HEK293T (cell line): Measurements from ENCODE around the gene PHF20.

Experiments used
- CTCF ChIA-PET: fragments of 350-600 bp; formaldehyde crosslinking; extraction: SDS; loops from one replicate; lab custom pipeline; 2021; ENCODE audit warnings: antibody characterized with exemption, inconsistent platforms; lab: Yijun Ruan, JAX
- POLR2A ChIA-PET: fragments of 350-600 bp; formaldehyde crosslinking; extraction: SDS; loops from one replicate; lab custom pipeline; 2020; ENCODE audit warnings: antibody characterized with exemption, inconsistent platforms; lab: Yijun Ruan, JAX
- DNase-seq: peaks from one replicate; pipeline ENCODE4 v3.0.0; 2012; ENCODE audit warnings: mixed read lengths; ENCODE audit errors: extremely low spot score
- ARNT ChIP-seq: fragments of 450-650 bp; IDR thresholded peaks from 2 replicates; pipeline ENCODE4 v1.6.1; 2017; ENCODE audit warnings: mild to moderate bottlenecking
- BHLHE40 ChIP-seq: fragments of 450-650 bp; IDR thresholded peaks from 2 replicates; pipeline ENCODE4 v1.6.1; 2016; ENCODE audit warnings: mild to moderate bottlenecking, moderate library complexity, borderline replicate concordance
- CTBP1 ChIP-seq: fragments of 450-650 bp; IDR thresholded peaks from 2 replicates; pipeline ENCODE4 v1.6.1; 2016; ENCODE audit warnings: borderline replicate concordance
- ELF4 ChIP-seq: fragments of 450-650 bp; IDR thresholded peaks from 2 replicates; pipeline ENCODE4 v1.6.1; 2017; ENCODE audit warnings: antibody characterized with exemption
- FOXA1 ChIP-seq: fragments of 450-650 bp; IDR thresholded peaks from 2 replicates; pipeline ENCODE4 v1.6.1; 2016; ENCODE audit warnings: mild to moderate bottlenecking
- FOXK2 ChIP-seq: fragments of 450-650 bp; IDR thresholded peaks from 2 replicates; pipeline ENCODE4 v1.6.1; 2016; ENCODE audit warnings: mild to moderate bottlenecking
- FOXM1 ChIP-seq: fragments of 450-650 bp; IDR thresholded peaks from 2 replicates; pipeline ENCODE4 v1.6.1; 2017; ENCODE audit warnings: mild to moderate bottlenecking, borderline replicate concordance
- HDGF ChIP-seq: fragments of 450-650 bp; IDR thresholded peaks from 2 replicates; pipeline ENCODE4 v1.6.1; 2017; ENCODE audit warnings: antibody characterized with exemption, borderline replicate concordance
- L3MBTL2 ChIP-seq: fragments of 450-650 bp; conservative IDR thresholded peaks from 2 replicates; pipeline ENCODE4 v1.6.1; 2016; ENCODE audit warnings: mild to moderate bottlenecking
- LEF1 ChIP-seq: fragments of 450-650 bp; IDR thresholded peaks from 2 replicates; pipeline ENCODE4 v1.6.1; 2017; ENCODE audit warnings: mild to moderate bottlenecking, borderline replicate concordance
- NFRKB ChIP-seq: fragments of 450-650 bp; IDR thresholded peaks from 2 replicates; pipeline ENCODE4 v1.6.1; 2016; ENCODE audit warnings: mild to moderate bottlenecking, moderate library complexity
- PKNOX1 ChIP-seq: fragments of 450-650 bp; IDR thresholded peaks from 2 replicates; pipeline ENCODE4 v1.6.1; 2016
- SUZ12 ChIP-seq: fragments of 450-650 bp; IDR thresholded peaks from 2 replicates; pipeline ENCODE4 v1.6.1; 2016; ENCODE audit warnings: mild to moderate bottlenecking
- TARDBP ChIP-seq: fragments of 450-650 bp; IDR thresholded peaks from 2 replicates; pipeline ENCODE4 v1.6.1; 2016
- ZNF384 ChIP-seq: fragments of 450-650 bp; IDR thresholded peaks from 2 replicates; pipeline ENCODE4 v1.6.1; 2016

The PHF20 gene

GRCh38 chr20:35729283-35729807 is 42.5 kb upstream of the PHF20 start:
- ChIA-PET POLR2A (interaction anchor here (0.7 to 1.5 kb wide), 2 partner anchors 13 kb away, joined by 5 to 10 read pairs; partner anchors contain the start of gene RBM39), CTCF (no interaction called here)
- DNase-seq: no peak
- no peak for TF ChIP-seq NFRKB
- TF ChIP-seq SUZ12: no peak
- no peak for TF ChIP-seq ARNT
- TF ChIP-seq ELF4: no peak
- TF ChIP-seq BHLHE40: no peak
- no peak for TF ChIP-seq FOXK2
- TF ChIP-seq L3MBTL2: no peak
- TF ChIP-seq ZNF384: no peak

GRCh38 chr20:35729836-35730582 is 41.8 kb upstream of the PHF20 start:
- ChIA-PET POLR2A (interaction anchor here (0.7 to 1.1 kb wide), 2 partner anchors 12 kb away, joined by 5 to 6 read pairs; partner anchors contain the start of gene RBM39), CTCF (no interaction called here)
- no peak for DNase-seq
- no peak for TF ChIP-seq BHLHE40

GRCh38 chr20:35730583-35731468 is 41.0 kb upstream of the PHF20 start:
- ChIA-PET CTCF (no interaction called here), POLR2A (interaction anchor here (1.1 kb wide), 1 partner anchor 11 kb away, joined by 6 read pairs; the partner anchor contains the start of gene RBM39)
- DNase-seq: no peak
- TF ChIP-seq FOXM1: no peak
- no peak for TF ChIP-seq ELF4
- no peak for TF ChIP-seq FOXK2
- no peak for TF ChIP-seq PKNOX1
- no peak for TF ChIP-seq SUZ12
- no peak for TF ChIP-seq TARDBP
- no peak for TF ChIP-seq L3MBTL2
- no peak for TF ChIP-seq ARNT

GRCh38 chr20:35731469-35731788 is 40.4 kb upstream of the PHF20 start:
- no peak for TF ChIP-seq FOXA1
- no peak for TF ChIP-seq ARNT
- TF ChIP-seq BHLHE40: no peak
- no peak for TF ChIP-seq PKNOX1
- no peak for TF ChIP-seq TARDBP
- ChIA-PET POLR2A (interaction anchor here (1.1 kb wide), 1 partner anchor 11 kb away, joined by 6 read pairs; the partner anchor contains the start of gene RBM39), CTCF (no interaction called here)

GRCh38 chr20:35731862-35732643 is 39.8 kb upstream of the PHF20 start:
- ChIA-PET POLR2A (no interaction called here), CTCF (no interaction called here)
- TF ChIP-seq ZNF384 (no peak), ELF4 (no peak), HDGF (no peak), BHLHE40 (no peak), LEF1 (no peak), FOXK2 (no peak), CTBP1 (no peak), SUZ12 (no peak), TARDBP (no peak), ARNT (no peak)
- DNase-seq: no peak

More at GRCh38 chr20:35731469-35731788, 40.4 kb upstream of the PHF20 start:
- DNase-seq: no peak

GRCh38 chr20:35732644-35732982 is 39.2 kb upstream of the PHF20 start:
- POLR2A ChIA-PET: no interaction called here

GRCh38 chr20:35734374-35734773 is 37.4 kb upstream of the PHF20 start:
- no peak for DNase-seq
- ChIA-PET CTCF (no interaction called here), POLR2A (interaction anchor here (1.4 kb wide), 1 partner anchor 11 kb away, joined by 3 read pairs; no protein-coding TSS in a partner anchor)
- TF ChIP-seq BHLHE40 (no peak), FOXM1 (no peak), CTBP1 (no peak), L3MBTL2 (no peak), NFRKB (no peak), ELF4 (no peak), SUZ12 (no peak), PKNOX1 (no peak), TARDBP (no peak), LEF1 (no peak), FOXA1 (no peak), HDGF (no peak), ARNT (no peak), ZNF384 (no peak)

More at GRCh38 chr20:35732644-35732982, 39.2 kb upstream of the PHF20 start:
- CTCF ChIA-PET: no interaction called here
- no peak for TF ChIP-seq L3MBTL2
- DNase-seq: no peak
